ENCODE results near the gene RYR2.

DNA sequence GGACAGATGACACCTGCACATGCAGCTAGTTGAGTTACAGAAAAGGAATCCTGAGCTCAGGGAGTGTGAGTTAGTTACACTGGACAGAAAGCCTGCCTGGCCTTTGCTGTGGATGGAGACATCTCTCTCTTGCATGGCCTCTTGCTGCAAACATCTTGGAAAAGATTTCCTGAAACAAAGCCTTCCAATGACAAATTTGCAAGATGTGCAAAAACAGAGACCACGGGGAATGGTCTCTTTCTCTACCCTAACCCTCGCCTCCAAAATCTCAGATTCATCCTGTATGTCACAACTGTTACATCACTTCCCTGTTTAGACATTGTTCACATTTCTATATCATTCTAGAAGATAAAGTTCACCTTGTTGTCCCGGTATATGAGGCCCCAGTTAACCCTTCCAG is 415.6 kb downstream of the RYR2 start:
- TF ChIP-seq, protein P1, sequence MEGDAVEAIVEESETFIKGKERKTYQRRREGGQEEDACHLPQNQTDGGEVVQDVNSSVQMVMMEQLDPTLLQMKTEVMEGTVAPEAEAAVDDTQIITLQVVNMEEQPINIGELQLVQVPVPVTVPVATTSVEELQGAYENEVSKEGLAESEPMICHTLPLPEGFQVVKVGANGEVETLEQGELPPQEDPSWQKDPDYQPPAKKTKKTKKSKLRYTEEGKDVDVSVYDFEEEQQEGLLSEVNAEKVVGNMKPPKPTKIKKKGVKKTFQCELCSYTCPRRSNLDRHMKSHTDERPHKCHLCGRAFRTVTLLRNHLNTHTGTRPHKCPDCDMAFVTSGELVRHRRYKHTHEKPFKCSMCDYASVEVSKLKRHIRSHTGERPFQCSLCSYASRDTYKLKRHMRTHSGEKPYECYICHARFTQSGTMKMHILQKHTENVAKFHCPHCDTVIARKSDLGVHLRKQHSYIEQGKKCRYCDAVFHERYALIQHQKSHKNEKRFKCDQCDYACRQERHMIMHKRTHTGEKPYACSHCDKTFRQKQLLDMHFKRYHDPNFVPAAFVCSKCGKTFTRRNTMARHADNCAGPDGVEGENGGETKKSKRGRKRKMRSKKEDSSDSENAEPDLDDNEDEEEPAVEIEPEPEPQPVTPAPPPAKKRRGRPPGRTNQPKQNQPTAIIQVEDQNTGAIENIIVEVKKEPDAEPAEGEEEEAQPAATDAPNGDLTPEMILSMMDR (IDR thresholded peaks at IDR 0.05) = no peak
- no peak for TF ChIP-seq POLR2A (IDR thresholded peaks at IDR 0.05)

Data from suprapubic skin (tissue), 3 donors.